Eye (tissue), 1 donor: ENCODE results near the gene CTNNA1.
"Not testable (repeated sequence)": the region's sequence is repeated elsewhere in the genome, so short reads cannot be mapped to it uniquely, and the experiment has no call there.

ENCODE experiments used
- DNase-seq: peaks from one replicate; pipeline ENCODE4 v3.0.0-alpha.2; 2015

CTNNA1 gene

GRCh38 chr5:138910546-138911185, 157.4 kb downstream of the CTNNA1 start:
- DNase-seq = no peak

GRCh38 chr5:138911441-138911840, 158.2 kb downstream of the CTNNA1 start:
- DNase-seq = no peak

- DNase-seq = no peak
Measured at GRCh38 chr5:138912093-138912492, 158.9 kb downstream of the CTNNA1 start.

- DNase-seq = no peak
Measured at GRCh38 chr5:138913773-138914172, 160.5 kb downstream of the CTNNA1 start.

DNA sequence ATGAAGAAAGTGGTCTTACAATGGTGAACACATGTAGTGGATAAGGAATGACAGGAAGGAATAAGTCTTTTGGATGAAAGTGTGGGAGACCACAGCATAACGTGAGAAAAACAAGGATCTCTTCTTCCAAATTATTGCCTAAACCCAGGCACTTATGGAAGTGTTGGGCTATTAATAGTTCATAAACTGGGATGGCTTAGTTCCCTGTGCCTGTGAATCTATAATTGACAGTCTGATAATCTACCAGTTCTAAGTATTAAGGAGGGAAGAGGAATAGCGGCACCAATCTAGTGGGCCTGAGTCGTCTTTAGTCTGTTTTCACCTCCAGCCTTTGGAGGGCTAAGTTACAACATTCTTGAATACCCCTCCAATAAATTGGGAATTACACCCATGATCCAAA, 161.1 kb downstream of the CTNNA1 start:
- DNase-seq = no peak

GRCh38 chr5:138918686-138919085, 165.5 kb downstream of the CTNNA1 start:
- DNase-seq = no peak

DNA sequence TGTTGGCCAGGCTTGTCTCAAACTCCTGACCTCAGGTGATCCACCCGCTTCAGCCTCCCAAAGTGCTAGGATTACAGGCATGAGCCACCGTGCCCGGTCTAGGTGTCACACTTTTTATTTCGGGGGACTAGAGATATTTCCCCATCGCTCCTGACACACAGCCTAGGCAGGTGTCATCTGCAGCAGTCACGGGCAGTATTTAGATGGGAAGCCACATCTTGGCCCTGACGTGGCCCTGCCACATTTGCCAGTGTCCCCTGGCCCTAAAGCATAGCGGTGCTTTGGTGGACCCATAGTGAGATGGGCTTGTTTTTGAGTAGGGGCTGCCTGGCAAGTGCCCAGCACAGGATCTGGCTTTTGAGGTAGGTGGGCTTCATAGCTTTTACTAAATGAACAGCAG, 167.0 kb downstream of the CTNNA1 start:
- DNase-seq = no peak

DNA sequence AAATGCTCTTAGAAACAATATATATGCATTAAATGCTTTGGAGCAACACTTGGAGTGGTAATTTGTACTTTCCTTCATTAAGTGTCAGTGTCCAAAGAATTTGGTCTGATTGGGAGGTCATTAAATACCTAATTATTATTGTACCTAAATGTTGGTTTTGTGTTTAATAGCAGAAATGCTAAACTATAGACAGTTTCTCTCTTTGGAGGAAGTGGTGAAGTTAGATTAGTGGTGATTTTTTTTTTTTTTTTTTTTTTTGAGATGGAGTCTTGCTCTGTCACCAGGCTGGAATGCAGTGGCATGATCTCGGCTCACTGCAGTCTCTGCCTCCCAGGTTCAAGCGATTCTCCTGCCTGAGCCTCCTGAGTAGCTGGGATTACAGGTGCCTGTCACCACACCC, 168.1 kb downstream of the CTNNA1 start:
- DNase-seq = not testable (repeated sequence)

GRCh38 chr5:138922494-138922893, 169.3 kb downstream of the CTNNA1 start:
- DNase-seq = no peak

DNA sequence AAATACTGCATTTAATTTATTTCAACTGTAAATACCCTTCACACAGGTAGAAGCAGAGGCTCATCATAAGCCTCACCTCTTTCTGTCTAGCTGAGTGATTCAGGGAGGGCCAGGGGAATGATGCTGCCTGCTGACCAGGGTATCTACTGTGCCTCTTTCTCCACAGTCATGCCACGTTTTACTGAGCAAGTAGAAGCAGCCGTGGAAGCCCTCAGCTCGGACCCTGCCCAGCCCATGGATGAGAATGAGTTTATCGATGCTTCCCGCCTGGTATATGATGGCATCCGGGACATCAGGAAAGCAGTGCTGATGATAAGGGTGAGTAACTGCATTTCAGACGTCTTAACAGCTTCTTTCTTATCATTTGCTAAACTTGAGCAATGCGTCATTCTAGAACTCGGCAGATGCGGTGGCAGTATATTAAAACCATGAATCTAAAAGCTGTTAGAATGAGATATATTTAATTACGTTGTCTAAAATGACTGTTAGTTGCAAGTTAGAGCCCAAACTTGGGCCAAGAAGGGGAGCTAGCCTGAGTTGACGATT, 171.9 kb downstream of the CTNNA1 start:
- DNase-seq = no peak

DNA sequence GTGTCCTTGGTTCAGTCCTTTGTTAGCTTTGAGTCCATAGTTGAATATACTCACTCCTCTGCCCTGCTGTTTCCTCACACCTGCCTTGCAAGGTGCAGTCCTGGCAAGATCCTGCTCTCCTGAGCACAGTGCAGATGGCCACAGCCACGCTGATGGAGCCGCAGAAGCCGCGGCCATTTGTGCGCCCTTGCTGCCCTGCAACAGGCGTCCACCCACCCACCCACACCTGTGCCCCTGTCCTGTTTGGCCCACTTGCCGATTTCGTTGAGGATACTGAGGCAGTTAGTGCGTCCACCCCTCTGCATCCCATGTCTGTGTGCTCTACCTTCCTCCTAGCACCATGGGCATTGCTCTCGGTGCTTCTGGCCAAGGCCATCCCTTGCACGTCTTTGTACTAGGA, 173.0 kb downstream of the CTNNA1 start:
- no peak for DNase-seq

DNA sequence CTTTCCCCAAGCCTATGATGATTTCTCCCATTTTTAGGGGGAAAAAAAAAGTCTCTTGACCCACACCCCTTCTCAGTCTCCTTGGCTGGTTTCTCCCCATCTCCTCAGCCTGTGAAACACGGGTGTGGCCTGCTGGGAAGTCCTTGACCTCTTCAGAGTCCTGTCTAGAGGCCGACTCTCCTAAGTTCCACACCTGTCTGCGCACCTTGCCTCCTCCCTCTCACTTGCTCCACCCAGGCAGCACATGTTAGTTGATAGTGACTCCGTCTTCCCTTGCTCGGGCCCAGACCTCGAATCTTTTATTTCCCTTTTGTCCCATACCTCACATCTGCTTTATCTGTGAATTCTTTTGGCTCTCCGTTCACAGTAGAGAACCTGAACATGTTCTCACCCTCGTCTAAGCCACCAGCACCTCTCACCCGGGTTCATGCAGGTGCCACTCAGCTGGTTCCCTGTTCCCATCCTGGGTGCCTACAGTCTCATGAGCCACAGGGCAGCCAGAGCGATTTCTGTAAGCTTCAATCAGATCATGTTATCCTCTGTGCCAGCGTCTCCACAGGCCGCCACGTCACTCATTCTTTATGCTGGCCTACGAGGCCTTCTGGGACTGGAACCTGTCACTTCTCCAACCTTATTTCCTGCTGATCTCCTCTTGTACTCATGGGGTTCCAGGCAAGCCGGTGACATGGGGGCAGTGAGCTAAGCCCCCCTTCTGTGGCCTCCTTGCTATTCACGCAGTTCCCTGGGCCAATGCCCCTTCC, 173.6 kb downstream of the CTNNA1 start:
- peak; percentile 57 for DNase-seq

GRCh38 chr5:138927544-138927943, 174.3 kb downstream of the CTNNA1 start:
- no peak for DNase-seq

- no peak for DNase-seq
Measured at GRCh38 chr5:138927979-138928378, 174.8 kb downstream of the CTNNA1 start.

DNA sequence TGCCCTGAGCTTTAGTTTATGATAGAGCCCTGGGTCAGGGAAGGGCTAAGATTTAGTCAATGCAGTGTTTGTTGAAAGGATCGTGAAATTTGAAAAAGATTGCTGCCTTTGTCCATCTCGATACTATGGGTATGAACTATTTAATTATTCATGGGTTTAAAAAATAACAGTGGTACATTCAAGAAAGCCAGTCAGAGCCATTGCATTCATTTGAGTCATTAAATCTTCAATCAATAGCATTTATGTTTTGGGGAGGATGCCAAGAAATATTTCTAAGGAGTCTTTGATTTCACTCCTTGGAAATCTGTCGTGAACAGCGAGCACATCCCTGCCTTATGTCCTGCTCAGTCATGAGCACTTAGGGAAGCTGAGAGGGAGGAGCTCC, 176.3 kb downstream of the CTNNA1 start:
- DNase-seq = no peak

DNA sequence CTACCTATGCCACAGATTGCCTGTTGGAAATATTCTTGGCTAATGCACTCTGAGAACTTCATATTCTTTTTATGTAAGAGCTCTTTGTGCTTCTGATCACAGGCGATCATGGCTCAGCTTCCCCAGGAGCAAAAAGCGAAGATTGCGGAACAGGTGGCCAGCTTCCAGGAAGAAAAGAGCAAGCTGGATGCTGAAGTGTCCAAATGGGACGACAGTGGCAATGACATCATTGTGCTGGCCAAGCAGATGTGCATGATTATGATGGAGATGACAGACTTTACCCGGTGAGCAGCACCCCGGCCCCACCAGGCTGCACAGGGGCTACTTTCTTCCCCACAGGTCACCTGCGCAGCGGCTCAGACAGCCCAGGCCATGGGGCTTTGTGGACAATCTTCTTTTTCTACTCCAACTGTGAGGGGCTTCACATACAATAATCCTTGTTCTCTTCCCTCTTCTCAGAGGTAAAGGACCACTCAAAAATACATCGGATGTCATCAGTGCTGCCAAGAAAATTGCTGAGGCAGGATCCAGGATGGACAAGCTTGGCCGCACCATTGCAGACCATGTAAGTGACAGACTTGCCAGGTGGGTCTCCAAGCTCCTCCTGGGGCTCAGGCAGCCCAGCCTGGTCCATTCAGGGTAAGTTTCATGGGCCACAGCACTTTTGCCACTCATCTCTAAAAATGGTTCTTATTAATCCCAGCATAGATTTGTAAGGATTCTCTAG, 177.3 kb downstream of the CTNNA1 start:
- no peak for DNase-seq

DNA sequence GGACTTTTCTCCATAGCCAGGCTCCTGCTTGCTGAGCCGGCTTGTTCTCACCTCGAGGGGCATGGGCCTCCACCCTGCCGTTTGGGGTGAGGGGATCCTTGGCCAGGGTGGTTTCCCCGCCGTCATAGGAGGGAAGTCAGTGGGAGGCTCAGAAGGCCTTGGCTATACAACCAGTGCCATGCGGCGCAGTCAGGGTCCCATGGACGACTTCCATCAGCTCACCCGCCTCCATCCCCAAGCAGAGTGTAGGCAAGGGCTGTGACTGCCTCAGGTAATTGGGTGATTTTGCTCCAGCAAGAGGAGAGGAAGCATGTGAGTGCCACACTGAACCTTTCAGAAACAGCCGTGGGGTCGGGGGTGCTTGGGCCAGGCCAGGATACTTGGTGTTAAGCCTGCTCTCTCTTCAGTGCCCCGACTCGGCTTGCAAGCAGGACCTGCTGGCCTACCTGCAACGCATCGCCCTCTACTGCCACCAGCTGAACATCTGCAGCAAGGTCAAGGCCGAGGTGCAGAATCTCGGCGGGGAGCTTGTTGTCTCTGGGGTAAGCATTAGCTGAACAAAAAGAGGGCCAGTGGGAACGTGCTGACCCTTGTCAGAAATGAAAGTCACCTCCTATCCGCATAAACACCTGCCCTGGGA, 179.1 kb downstream of the CTNNA1 start:
- DNase-seq = no peak

GRCh38 chr5:138933522-138934290, 180.5 kb downstream of the CTNNA1 start:
- DNase-seq = no peak

GRCh38 chr5:138934971-138935370, 181.7 kb downstream of the CTNNA1 start:
- no peak for DNase-seq

DNA sequence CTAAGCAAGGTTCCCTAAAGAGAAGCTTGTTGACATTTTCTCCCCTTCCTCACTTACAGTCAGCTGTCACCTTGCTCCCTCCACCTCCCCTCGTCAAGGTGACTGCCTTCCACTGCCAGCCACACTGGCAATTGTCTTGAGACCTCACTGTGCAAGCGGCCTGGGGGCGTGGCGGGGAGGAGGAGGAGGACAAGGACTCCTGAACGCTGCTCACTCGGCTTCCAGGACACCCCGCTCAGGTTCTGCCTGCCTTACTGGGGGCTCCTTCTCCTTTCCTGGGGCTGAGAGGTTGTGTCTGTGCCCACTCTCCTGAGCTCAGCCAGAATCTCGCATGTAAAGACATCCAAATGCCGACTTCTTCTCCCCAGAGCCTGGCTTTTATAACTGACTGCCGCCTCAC, 182.2 kb downstream of the CTNNA1 start:
- no peak for DNase-seq

DNA sequence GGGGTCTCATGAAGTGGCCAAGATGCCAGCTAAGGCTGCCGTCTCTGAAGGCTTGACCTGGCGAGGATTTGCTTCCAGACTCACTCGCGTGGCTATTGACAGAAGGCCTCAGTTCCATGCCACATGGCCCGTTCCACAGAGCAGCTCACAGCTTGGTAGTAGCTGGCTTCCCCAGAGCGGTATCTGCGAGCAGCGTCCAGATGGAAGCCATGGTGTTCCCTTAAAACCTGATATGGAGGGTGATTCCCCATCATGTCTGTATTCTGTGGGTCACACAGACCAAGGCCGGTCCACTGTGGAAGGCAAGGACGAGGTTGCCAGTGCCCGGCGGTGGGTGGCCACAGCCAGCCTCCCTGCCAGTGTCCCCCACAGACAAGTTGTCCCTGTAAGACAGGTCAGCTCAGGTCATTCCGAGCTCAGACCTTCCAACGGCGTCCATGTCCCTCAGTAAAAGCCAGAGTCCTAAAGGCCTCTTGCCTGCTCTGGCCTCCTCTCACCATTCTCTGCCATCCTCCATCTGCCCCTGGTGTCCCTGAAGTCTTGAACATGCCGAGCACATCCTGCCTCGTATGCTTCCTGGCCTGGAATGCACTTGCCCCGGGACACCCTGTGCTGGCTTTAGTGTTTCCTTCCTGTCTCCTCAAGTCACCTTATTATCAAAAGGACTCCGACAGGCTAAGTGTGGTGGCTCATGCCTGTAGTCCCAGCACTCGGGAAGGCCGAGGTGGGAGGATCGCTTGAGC, 183.2 kb downstream of the CTNNA1 start:
- no peak for DNase-seq

GRCh38 chr5:138936968-138937345, 183.7 kb downstream of the CTNNA1 start:
- no peak for DNase-seq
